CD8-positive, alpha-beta memory T cell (primary cell): ENCODE measurements around the gene NCAPG2. TPM values are rescaled to one million over a fixed set of nuclear protein-coding genes. Genes with fewer than 3 reads are reported as not detected.
A peak's percentile ranks its signal among the peaks of the same experiment; 100 is the strongest.
"Not testable (repeated sequence)": the region's sequence is repeated elsewhere in the genome, so short reads cannot be mapped to it uniquely, and the experiment has no call there.

ENCODE experiments used
- CTCF ChIA-PET: fragments of 350-600 bp; sonication (Branson Sonifier 250); formaldehyde crosslinking; loops from one replicate; lab custom pipeline; 2021; ENCODE audit warnings: antibody characterized with exemption; lab: Charles Lee
- POLR2A ChIA-PET: fragments of 350-600 bp; sonication (Branson Sonifier 250); formaldehyde crosslinking; loops from one replicate; lab custom pipeline; 2021; ENCODE audit warnings: antibody characterized with exemption; lab: Charles Lee
- DNase-seq, 5 donors: peaks; one replicate each; pipeline versions ENCODE4 v3.0.0 to v3.0.0-alpha.2; 2020 to 2022; ENCODE audit warnings: mixed read lengths in 1 of 5
- H3K27ac ChIP-seq: one replicate; pipeline ENCODE4 v1.7.0; 2013; ENCODE audit warnings: low read depth, mild to moderate bottlenecking, low read length, moderate library complexity
- H3K27me3 ChIP-seq: 2 replicates; pipeline ENCODE4 v1.7.0; 2013; ENCODE audit warnings: low read length, mild to moderate bottlenecking; ENCODE audit not compliant: insufficient read depth, poor library complexity, severe bottlenecking
- H3K36me3 ChIP-seq: 2 replicates; pipeline ENCODE4 v1.7.0; 2013; ENCODE audit warnings: mild to moderate bottlenecking, low read length, moderate library complexity; ENCODE audit not compliant: insufficient read depth
- H3K4me1 ChIP-seq: 2 replicates; pipeline ENCODE4 v1.7.0; 2013; ENCODE audit warnings: mild to moderate bottlenecking, low read length, moderate library complexity; ENCODE audit not compliant: insufficient read depth
- H3K4me3 ChIP-seq: 2 replicates; pipeline ENCODE4 v1.7.0; 2013; ENCODE audit warnings: mild to moderate bottlenecking, low read length
- H3K9me3 ChIP-seq: 2 replicates; pipeline ENCODE4 v1.7.0; 2013; ENCODE audit warnings: mild to moderate bottlenecking, low read length
- H3K27ac Mint-ChIP-seq, 8 donors: one replicate each; pipeline ENCODE4 v1.8.0; 2020 to 2021; ENCODE audit warnings: mixed read lengths in 8 of 8, mild to moderate bottlenecking in 6 of 8, inconsistent platforms in 3 of 8, moderate library complexity in 3 of 8
- H3K27me3 Mint-ChIP-seq, 2 donors: one replicate each; pipeline ENCODE4 v1.8.0; 2020 to 2021; ENCODE audit warnings: mixed read lengths in 2 of 2, mild to moderate bottlenecking in 1 of 2, moderate library complexity in 1 of 2
- H3K36me3 Mint-ChIP-seq, 3 donors: one replicate each; pipeline ENCODE4 v1.8.0; 2020 to 2021; ENCODE audit warnings: mixed read lengths in 3 of 3, inconsistent platforms in 1 of 3, mild to moderate bottlenecking in 1 of 3
- H3K4me1 Mint-ChIP-seq, 3 donors: one replicate each; pipeline ENCODE4 v1.8.0; 2020 to 2021; ENCODE audit warnings: mixed read lengths in 3 of 3, inconsistent platforms in 1 of 3, mild to moderate bottlenecking in 1 of 3
- H3K4me3 Mint-ChIP-seq, 7 donors: one replicate each; pipeline ENCODE4 v1.8.0; 2020 to 2021; ENCODE audit warnings: mixed read lengths in 7 of 7, mild to moderate bottlenecking in 6 of 7, moderate library complexity in 4 of 7, inconsistent platforms in 2 of 7
- H3K9me3 Mint-ChIP-seq, 5 donors: one replicate each; pipeline ENCODE4 v1.8.0; 2020 to 2022; ENCODE audit warnings: mixed read lengths in 5 of 5, mild to moderate bottlenecking in 3 of 5, moderate library complexity in 2 of 5, inconsistent platforms in 1 of 5
- polyA plus RNA-seq: library from polyadenylated mRNA; unstranded; fragments of 300-500 nt; fragmentation: Illumina TruSeq; gene quantifications from one replicate; pipeline ENCODE4 v1.2.3, GENCODE V29; 2021
- total RNA-seq, 2 experiments: library from RNA; stranded (reverse); gene quantifications; one replicate each; pipeline ENCODE4 v1.2.3, GENCODE V29; 2021

NCAPG2 gene
- total and polyA plus RNA-seq, 3 experiments from 2014 or later = 4.3 to 75.5 (median 71.4) TPM

DNA sequence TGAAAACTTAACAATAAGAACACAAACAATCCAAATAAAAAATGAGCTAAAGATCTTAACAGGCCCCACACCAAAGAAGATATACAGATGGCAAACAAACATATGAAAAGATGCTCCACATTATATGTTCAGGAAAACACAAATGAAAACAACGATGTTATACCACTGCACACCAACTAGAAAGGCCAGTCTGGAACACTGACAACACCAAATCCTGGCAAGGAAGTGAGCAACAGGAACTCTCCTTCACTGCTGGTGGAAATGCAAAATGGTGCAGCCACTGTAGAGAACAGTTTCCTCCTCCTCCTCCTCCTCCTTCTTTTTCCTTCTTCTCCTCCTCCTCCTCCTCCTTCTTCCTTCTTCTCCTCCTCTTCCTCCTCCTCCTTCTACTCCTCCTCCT is 12.2 kb upstream of the NCAPG2 start:
- no peak overlapping the region for H3K4me3 Mint-ChIP-seq
- Histone ChIP-seq H3K27ac (no peak overlapping the region), H3K27me3 (no peaks in the 10 kb centered on the region), H3K4me3 (no peak overlapping the region), H3K36me3 (no peaks in the 10 kb centered on the region), H3K4me1 (no peaks in the 10 kb centered on the region), H3K9me3 (no peaks in the 10 kb centered on the region)
- peaks cover 5 to 6% (median 6%) of the 10 kb centered on the region in 3 donors for H3K4me1 Mint-ChIP-seq
- no peak for DNase-seq
- H3K36me3 Mint-ChIP-seq = no peaks in the 10 kb centered on the region
- no peaks in the 10 kb centered on the region for H3K9me3 Mint-ChIP-seq
- ChIA-PET POLR2A (no interaction called here), CTCF (interaction anchor here (1.6 kb wide), 1 partner anchor 260 kb away, joined by 4 read pairs; no protein-coding TSS in a partner anchor)
- no peak overlapping the region for H3K27ac Mint-ChIP-seq
- peaks cover 3 to 18% of the 10 kb centered on the region in 2 donors for H3K27me3 Mint-ChIP-seq

DNA sequence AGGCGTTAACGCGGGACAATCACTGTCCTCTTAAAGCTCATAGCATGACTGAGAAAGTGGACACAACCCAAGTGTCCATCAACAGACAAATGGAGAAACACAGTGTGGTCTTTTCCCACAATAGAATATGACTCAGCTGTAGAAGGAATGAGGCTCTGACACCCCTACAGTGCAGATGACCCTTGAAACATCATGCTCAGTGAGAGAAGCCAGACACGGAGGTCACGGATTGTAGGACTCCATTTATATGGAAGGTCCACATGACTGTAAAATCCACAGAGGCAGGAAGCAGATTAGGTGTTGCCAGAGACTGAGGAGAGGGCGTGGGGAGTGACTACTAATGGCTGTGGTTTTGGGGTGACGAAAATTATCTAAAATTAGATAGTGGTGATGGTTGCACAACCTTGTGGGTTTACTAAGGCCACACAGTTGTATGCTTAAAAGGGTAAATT is 6.1 kb upstream of the NCAPG2 start:
- H3K27me3 ChIP-seq = no peaks in the 10 kb centered on the region
- peak in 2 of 5 donors; percentile 22 to 52 for DNase-seq
- no peaks in the 10 kb centered on the region for H3K36me3 ChIP-seq
- Mint-ChIP-seq H3K9me3 (no peaks in the 10 kb centered on the region), H3K27me3 (peaks cover 4 to 6% of the 10 kb centered on the region in 2 donors), H3K36me3 (no peaks in the 10 kb centered on the region), H3K4me3 (peak overlapping the region in 6 of 7 donors; percentile 2 to 74 (median 28)), H3K4me1 (peaks cover 18 to 21% (median 21%) of the 10 kb centered on the region in 3 donors), H3K27ac (peak overlapping the region in 4 of 8 donors; percentile 14 to 52 (median 28))
- ChIA-PET CTCF (interaction anchor here (2.0 kb wide), 1 partner anchor 266 kb away, joined by 6 read pairs; no protein-coding TSS in a partner anchor), POLR2A (interaction anchor here (0.6 kb wide), 1 partner anchor 38 kb away, joined by 6 read pairs; no protein-coding TSS in a partner anchor)
- H3K4me1 ChIP-seq = peaks cover 6% of the 10 kb centered on the region
- no peak overlapping the region for H3K27ac ChIP-seq
- H3K9me3 ChIP-seq = no peaks in the 10 kb centered on the region
- no peak overlapping the region for H3K4me3 ChIP-seq

DNA sequence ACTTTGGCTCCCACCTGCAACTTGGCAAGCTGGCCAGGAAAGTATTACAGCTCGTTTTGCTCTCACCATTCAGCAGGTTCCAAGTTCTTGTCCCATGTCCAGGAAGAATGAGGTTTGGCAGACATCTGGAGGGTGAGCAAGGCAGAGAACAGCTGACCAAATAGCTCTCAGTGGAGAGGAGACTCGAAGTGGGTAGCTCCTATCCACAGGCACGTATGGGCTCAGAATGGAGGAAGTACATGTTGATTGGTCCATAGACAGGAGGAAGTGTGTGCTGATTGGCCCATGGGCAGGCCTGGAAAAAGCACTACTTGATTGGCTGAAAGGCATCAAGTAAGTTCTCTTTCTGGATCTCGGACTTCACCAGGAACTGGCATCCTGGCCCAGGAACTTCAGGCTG is 3.0 kb upstream of the NCAPG2 start:
- Mint-ChIP-seq H3K27me3 (peaks cover 4 to 6% of the 10 kb centered on the region in 2 donors), H3K9me3 (no peaks in the 10 kb centered on the region), H3K36me3 (peaks cover 0 to 4% (median 0%) of the 10 kb centered on the region in 3 donors), H3K4me3 (peak overlapping the region in 1 of 7 donors; percentile 19), H3K27ac (no peak overlapping the region), H3K4me1 (peaks cover 31 to 39% (median 37%) of the 10 kb centered on the region in 3 donors)
- Histone ChIP-seq H3K36me3 (no peaks in the 10 kb centered on the region), H3K9me3 (no peaks in the 10 kb centered on the region), H3K27ac (no peak overlapping the region), H3K4me3 (no peak overlapping the region), H3K4me1 (peaks cover 19% of the 10 kb centered on the region), H3K27me3 (no peaks in the 10 kb centered on the region)
- DNase-seq = no peak
- POLR2A ChIA-PET = no interaction called here
- CTCF ChIA-PET = no interaction called here

DNA sequence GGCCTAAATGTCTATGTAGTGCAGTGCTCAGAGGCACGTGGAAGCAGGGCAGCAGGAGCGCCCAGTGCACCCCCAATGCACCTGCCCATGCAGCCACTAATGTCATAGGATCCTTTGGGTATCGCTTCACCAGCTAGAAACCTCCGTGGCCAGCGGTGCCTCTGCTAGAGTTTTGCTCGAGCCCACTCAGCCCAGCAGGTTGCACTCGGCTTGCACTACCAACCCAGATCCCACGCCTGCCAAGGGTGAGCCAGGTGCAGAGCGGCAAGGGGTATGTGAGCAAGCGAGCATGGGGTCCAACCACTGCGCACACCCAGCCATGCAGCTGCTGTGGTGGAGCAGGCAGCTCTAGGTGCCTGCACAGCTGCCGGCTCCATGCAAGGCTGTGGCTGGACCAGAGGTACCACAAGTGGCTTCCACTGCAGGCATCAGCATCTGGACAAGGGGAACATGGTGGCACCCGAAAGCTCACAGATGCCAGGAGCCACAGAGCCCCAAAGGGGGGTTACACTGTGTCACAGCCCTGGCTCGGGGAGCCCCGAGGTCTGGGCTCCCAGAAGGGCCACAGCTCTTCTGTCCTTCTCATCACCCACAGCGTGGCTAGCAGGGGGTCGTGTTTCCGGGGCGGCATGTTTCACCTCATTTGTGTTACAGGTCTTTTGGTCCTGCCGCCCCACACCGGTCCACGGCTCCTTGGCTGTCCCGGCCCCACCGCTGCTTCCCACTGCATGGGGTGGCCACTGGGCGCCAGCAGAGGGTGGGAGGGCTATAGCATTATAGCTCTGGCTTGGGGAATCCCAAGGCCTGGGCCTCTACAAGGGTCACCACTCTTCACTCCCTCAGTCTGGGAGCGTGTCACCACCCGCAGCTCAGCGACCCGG is 2.3 kb upstream of the NCAPG2 start:
- H3K27me3 ChIP-seq = no peaks in the 10 kb centered on the region
- peaks cover 3% of the 10 kb centered on the region in 2 donors for H3K27me3 Mint-ChIP-seq
- peak overlapping the region in 3 of 7 donors; percentile 58 to 87 (median 87) for H3K4me3 Mint-ChIP-seq
- no peaks in the 10 kb centered on the region for H3K36me3 ChIP-seq
- CTCF ChIA-PET = no interaction called here
- H3K4me1 ChIP-seq = peaks cover 19% of the 10 kb centered on the region
- no peak overlapping the region for H3K4me3 ChIP-seq
- no peaks in the 10 kb centered on the region for H3K9me3 ChIP-seq
- POLR2A ChIA-PET = no interaction called here
- H3K27ac Mint-ChIP-seq = peak overlapping the region in 1 of 8 donors; percentile 89
- no peak overlapping the region for H3K27ac ChIP-seq
- H3K9me3 Mint-ChIP-seq = no peaks in the 10 kb centered on the region
- no peak for DNase-seq
- peaks cover 26 to 34% (median 31%) of the 10 kb centered on the region in 3 donors for H3K4me1 Mint-ChIP-seq
- H3K36me3 Mint-ChIP-seq = peaks cover 0 to 4% (median 0%) of the 10 kb centered on the region in 3 donors

DNA sequence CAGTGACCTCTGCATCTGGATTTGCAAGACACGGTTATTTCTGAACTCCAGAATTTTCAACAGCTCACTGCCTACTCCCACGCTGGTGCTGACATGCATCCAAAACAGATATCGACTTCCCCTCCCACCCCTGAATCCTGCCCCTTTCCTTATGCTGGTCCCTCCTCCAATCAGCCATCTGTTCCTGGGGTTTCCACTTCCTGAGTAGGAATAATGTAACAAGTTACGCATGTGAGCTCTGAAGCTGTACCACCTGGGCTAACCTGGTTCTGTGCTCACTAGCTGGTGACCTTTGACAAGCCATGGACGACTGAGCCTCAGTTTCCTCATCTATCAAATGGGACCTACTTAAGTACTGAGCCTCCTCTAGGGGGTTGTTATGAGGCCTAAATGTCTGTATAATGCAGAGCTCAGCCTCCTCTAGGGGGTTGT is 1.7 kb upstream of the NCAPG2 start:
- Mint-ChIP-seq H3K27me3 (peaks cover 3% of the 10 kb centered on the region in 2 donors), H3K4me1 (peaks cover 26 to 35% (median 33%) of the 10 kb centered on the region in 3 donors), H3K27ac (peak overlapping the region in 6 of 8 donors; percentile 12 to 90 (median 72)), H3K36me3 (peaks cover 0 to 5% (median 0%) of the 10 kb centered on the region in 3 donors), H3K4me3 (peak overlapping the region; percentile 30 to 87 (median 58)), H3K9me3 (no peaks in the 10 kb centered on the region)
- H3K36me3 ChIP-seq = no peaks in the 10 kb centered on the region
- H3K4me1 ChIP-seq = peaks cover 19% of the 10 kb centered on the region
- no peak for DNase-seq
- H3K27me3 ChIP-seq = no peaks in the 10 kb centered on the region
- ChIA-PET CTCF (no interaction called here), POLR2A (no interaction called here)
- no peak overlapping the region for H3K27ac ChIP-seq
- H3K9me3 ChIP-seq = no peaks in the 10 kb centered on the region
- H3K4me3 ChIP-seq = no peak overlapping the region

DNA sequence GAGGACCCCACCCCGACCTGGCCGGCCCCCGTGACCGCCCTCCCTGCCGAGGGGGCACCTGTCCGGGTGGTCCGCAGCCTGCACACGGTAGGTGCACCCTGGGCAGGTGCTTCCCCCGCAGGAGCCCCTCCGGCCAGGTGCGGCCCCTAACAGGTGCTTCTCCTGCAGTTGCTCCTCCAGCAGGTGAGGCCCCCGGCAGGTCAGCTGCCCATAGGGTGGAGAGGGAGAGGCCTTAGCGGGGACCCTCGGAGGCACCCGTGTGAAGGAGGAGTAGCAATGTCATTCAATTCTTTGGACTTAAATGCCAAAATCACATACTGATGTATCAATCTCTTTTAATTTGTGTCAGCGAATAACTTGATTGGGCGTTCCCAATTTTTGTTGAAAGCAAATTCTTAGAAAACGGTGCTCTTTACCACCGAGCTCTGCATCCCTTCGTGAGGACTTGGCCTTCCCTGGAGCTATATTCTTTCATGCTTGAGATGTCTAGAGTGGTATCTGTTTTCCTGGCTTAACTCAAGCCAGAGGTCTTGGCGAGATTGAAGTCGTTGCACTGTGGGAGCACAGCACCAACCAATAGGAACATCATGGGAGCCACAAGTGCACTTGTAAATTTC is 738 bp upstream of the NCAPG2 start:
- peak overlapping the region; percentile 82 for H3K4me3 ChIP-seq
- H3K27ac ChIP-seq = peak overlapping the region; percentile 87
- Mint-ChIP-seq H3K36me3 (peaks cover 0 to 6% (median 3%) of the 10 kb centered on the region in 3 donors), H3K9me3 (no peaks in the 10 kb centered on the region), H3K4me3 (peak overlapping the region; percentile 82 to 99 (median 87)), H3K27ac (peak overlapping the region; percentile 2 to 90 (median 72)), H3K27me3 (peaks cover 0 to 3% of the 10 kb centered on the region in 2 donors), H3K4me1 (peaks cover 19 to 34% (median 32%) of the 10 kb centered on the region in 3 donors)
- no peak for DNase-seq
- H3K36me3 ChIP-seq = no peaks in the 10 kb centered on the region
- CTCF ChIA-PET = interaction anchor here (2.2 kb wide), 1 partner anchor 271 kb away, joined by 10 read pairs; no protein-coding TSS in a partner anchor
- POLR2A ChIA-PET = interaction anchor here (1.1 to 1.2 kb wide), 2 partner anchors 124 to 125 kb away, joined by 3 to 8 read pairs; partner anchors contain the start of gene ESYT2
- H3K27me3 ChIP-seq = no peaks in the 10 kb centered on the region
- H3K4me1 ChIP-seq = peaks cover 13% of the 10 kb centered on the region
- no peaks in the 10 kb centered on the region for H3K9me3 ChIP-seq

DNA sequence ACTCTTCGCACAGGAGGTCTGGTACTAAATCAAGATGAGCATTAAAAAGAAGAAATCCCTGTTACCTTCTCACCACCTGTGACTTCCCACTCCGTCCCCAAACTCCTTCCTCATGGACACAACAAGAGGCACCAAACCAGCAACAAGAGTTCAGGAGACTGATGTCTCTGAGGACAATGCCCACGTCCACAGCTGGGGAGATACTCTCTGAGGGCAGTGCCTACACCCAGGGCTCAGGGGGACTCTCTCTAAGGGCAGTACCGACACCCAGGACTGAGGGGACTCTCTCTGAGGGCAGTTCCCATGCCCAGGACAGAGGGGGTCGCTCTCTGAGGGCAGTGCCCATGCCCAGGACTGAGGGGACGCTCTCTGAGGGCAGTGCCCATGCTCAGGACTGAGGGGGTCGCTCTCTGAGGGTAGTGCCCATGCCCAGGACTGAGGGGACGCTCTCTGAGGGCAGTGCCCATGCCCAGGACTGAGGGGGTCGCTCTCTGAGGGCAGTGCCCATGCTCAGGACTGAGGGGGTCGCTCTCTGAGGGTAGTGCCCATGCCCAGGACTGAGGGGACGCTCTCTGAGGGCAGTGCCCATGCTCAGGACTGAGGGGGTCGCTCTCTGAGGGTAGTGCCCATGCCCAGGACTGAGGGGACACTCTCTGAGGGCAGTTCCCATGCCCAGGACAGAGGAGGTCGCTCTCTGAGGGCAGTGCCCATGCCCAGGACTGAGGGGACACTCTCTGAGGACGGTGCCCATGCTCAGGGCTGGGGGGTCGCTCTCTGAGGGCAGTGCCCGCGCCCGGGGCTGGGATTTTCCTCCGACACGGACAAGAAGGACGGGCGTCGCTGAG is 703 bp downstream of the NCAPG2 start:
- not testable (repeated sequence) for H3K9me3 Mint-ChIP-seq, H3K9me3 ChIP-seq, H3K27me3 Mint-ChIP-seq, H3K36me3 Mint-ChIP-seq, H3K27me3 ChIP-seq, H3K36me3 ChIP-seq, DNase-seq
- Histone ChIP-seq H3K4me1 (peaks cover 13% of the 10 kb centered on the region), H3K27ac (peak overlapping the region; percentile 87), H3K4me3 (peak overlapping the region; percentile 84)
- Mint-ChIP-seq H3K27ac (peak overlapping the region in 7 of 8 donors; percentile 46 to 88 (median 83)), H3K4me1 (peaks cover 17 to 34% (median 32%) of the 10 kb centered on the region in 3 donors), H3K4me3 (peak overlapping the region; percentile 79 to 99 (median 87))
- CTCF ChIA-PET = interaction anchor here (0.9 to 2.2 kb wide), 2 partner anchors 137 to 273 kb away, joined by 3 to 10 read pairs; no protein-coding TSS in a partner anchor
- POLR2A ChIA-PET = interaction anchor here (1.1 to 1.2 kb wide), 2 partner anchors 125 to 126 kb away, joined by 3 to 8 read pairs; partner anchors contain the start of gene ESYT2
